Dedifferentiated amniotic fluid mesenchymal stem cell (primary cell): ENCODE results near the gene TMCO1.
A peak's percentile ranks its signal among the peaks of the same experiment; 100 is the strongest.
"Not testable (repeated sequence)": the region's sequence is repeated elsewhere in the genome, so short reads cannot be mapped to it uniquely, and the experiment has no call there.

Source experiments
- DNase-seq: peaks from one replicate; pipeline ENCODE4 v3.0.0-alpha.2; 2016; ENCODE audit errors: extremely low spot score

The TMCO1 gene

GRCh38 chr1:165768513-165769394, at the start of gene TMCO1:
TMCO1 (minus strand) TSS chr1:165768868; CDS start chr1:165768751, 117 bp downstream.
- DNase-seq: peak; percentile 100

DNA sequence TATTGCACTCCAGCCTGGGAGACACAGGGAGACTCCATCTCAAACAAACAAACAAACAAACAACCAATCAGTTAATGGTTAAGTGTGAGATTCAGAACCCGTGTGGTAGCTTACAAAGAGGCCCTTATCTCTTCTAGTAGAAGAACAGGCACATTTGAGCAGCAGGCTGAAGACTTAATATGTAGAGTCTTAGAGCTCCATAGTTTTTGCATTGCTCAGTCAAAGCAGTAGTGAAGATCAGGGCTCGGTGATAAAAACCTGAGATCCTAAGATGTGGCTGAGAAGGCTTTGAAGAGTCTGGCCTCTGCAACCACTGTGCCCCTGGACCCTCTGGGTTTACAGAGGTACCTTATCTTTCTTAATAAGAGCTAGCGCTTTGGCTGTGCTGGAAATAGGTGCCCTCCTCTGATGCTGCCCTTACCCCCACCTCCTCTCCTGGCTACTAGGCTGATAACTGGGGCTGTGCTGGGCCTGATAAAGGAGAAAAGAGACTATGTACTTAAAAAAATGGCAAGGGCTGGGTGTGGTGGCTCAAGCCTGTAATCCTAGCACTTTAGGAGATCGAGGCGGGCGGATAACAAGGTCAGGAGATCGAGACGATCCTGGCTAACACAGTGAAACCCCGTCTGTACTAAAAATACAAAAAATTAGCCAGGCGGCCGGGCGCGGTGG, 48.3 kb upstream of the TMCO1 start:
- DNase-seq: no peak

DNA sequence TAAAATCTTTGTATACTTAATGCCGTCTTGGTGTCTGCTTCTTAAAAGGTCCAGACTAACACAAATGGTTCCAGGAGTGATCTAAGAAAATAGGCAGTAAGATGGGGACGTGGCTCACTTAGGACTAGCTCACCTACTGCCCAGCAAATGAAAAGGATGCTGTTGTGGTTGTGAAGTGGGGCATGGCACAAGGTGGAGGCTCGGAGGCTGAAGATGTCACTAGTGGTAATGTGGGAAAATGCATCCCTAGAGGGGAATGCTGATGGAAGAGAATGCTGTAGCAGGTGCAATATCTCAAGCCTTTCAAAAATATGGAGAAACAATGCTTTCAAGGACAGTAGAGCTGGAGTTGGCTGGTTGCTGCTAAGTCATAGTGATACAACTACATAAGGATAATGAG, 47.5 kb upstream of the TMCO1 start:
- DNase-seq: no peak

- no peak for DNase-seq
These were observed 47.1 kb upstream of the TMCO1 start for GRCh38 chr1:165815725-165816124.

DNA sequence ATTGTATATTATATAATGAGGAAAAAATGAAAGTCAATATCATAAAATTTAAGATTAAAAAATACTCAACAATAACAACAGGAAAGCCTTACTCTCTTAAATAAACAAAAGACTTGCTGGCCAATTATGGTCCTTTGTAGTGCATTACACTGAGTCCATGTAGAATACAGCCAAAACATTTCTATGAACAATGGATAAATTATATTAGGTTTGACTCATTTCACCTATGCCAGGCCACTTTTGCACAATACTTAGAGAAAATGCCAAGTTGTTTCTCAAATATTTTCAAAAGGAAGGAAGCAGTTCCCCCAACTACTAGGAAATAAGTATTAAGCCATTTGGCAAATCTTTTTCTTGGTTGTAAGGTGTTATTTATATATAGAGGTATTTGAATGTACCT, 38.9 kb upstream of the TMCO1 start:
- DNase-seq: no peak

- DNase-seq: not testable (repeated sequence)
These were observed 35.8 kb upstream of the TMCO1 start for GRCh38 chr1:165804513-165804912.

- DNase-seq: no peak
These were observed 30.7 kb upstream of the TMCO1 start for GRCh38 chr1:165799387-165799786.

GRCh38 chr1:165795894-165796293, 27.2 kb upstream of the TMCO1 start:
- no peak for DNase-seq

DNA sequence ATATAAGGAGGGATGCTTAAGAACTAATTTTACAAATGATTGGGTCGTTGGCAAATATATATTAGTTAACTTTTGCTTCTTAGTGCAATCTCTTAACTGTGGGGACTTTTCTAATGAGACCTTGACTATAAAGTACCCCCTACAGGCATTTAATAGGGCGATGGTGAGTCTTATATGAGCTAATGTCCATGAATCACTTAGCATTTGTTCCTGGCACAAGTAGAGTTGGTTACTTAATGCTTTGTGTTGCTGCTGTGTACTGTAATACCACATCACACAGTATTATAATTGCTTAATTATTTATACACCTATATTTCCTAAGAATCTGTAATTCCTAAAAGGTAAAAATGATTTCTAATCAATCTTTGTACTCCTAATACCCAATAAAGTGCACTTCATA, 25.3 kb upstream of the TMCO1 start:
- no peak for DNase-seq

DNA sequence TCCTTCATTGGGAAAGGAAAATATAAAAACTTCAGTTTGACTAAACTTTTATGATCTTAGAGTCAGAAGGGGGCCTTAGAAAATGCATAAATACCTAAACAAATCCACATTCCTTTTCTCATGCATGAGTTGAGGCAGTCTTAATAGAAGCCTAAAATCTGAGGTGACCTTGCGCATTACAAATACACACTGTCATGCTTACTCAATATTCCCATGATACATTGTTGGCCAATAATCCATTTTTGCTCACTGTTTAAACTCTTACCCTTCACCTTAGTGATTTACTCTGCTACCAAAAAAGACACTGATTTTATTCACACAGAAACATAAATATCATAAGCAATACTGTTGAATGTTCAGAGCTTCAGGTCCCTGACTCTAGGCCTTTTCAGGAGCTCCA, 19.1 kb upstream of the TMCO1 start:
- DNase-seq: no peak

- DNase-seq: not testable (repeated sequence)
These were observed 14.9 kb upstream of the TMCO1 start for GRCh38 chr1:165783519-165783918.

- DNase-seq: not testable (repeated sequence)
These were observed 9.5 kb upstream of the TMCO1 start for GRCh38 chr1:165778197-165778596.

- peak; percentile 40 for DNase-seq
These were observed 4.8 kb upstream of the TMCO1 start for GRCh38 chr1:165773324-165773965.

GRCh38 chr1:165772739-165773138, 4.1 kb upstream of the TMCO1 start:
- no peak for DNase-seq

GRCh38 chr1:165764277-165764676, 4.4 kb downstream of the TMCO1 start:
- DNase-seq: no peak

GRCh38 chr1:165763442-165763841, 5.2 kb downstream of the TMCO1 start:
- no peak for DNase-seq

GRCh38 chr1:165762725-165763124, 5.9 kb downstream of the TMCO1 start:
- DNase-seq: no peak

DNA sequence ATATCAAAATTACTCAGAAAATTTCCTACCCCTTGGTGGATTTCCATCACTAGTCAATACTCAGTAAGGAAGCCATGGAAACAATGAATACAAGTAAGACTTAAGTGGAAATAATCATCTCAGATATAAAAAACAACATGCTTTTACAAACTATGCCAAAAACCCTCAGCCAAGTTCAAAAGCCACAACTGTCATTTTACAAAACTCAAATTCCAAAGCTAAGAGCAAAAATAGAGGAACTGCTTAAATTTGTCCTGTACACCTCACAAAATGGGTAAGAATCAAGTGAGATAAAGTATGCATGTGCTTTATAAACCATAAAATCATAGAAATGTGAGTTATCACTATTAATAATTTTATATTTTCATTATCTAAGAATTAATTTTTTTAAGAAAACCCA, 9.6 kb downstream of the TMCO1 start:
- DNase-seq: no peak

DNA sequence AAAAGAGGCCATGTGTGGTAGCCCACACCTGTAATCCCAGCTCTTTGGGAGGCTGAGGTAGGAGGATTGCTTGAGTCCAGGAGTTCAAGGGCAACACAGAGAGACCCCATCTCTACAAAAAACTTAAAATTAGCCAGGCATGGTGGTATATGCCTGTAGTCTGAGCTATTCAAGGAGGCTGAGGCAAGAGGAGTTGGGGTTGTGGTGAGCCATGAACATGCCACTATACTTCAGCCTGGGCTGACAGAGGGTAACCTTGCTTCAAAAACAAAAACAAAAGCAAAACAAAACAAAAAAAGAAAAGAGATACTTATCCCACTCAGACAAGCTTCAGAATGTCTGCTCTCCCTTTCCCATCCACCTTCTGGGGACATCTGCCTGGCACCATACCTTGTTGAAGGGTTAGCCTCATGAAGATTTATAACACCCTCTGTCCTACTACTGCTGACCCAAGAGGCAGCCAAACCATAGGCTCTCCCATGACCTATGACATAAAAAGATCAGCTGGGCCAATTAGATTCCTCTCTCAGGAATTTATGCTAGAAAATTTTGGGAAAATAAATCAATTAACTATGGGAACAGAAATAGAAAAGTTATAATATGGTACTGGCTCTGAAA, 13.2 kb downstream of the TMCO1 start:
- no peak for DNase-seq

DNA sequence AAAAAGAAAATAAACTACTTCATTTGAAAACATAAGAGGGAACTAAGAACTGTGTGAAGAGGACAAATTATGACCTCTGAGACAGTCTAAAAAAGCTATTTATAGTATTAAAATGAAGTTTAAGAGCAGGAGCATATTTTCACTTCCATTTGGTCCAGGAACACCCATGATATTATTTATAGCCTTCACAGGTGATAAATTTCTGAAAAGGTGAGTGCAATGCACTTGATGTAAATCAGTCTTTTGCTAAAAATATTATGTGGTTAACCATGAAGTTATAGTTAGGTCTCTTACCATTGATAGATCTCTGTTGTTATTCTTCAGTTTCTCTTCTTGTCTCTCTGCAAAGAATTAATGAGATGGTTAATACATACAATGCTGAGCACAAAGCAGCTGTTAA, 14.7 kb downstream of the TMCO1 start:
- DNase-seq: no peak

DNA sequence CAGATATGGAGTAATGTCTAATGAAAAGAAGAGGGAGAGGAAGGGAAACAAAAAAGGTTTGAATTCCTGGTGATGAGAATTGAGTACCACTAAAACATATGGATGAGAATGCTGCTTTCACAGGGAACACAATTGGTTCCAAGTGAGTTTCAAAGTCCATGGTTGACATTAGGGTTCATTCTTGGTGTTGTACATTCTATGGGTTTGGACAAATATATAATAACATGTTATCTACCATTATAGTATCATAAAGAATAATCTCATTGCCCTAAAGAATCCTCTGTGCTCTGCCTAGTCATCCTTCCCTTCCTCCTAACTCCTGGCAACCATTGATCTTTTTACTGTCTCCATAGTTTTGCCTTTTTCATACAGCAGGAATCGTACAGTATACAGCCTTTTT, 20.1 kb downstream of the TMCO1 start:
- DNase-seq: no peak
